HFFc6 (cell line): ENCODE measurements around the gene PABPC3. TPM values are rescaled to one million over a fixed set of nuclear protein-coding genes. Genes with fewer than 3 reads are reported as not detected.

Experiments used
- DNase-seq: peaks from one replicate; pipeline ENCODE4 v3.0.0-alpha.2; 2018
- H3K27ac Mint-ChIP-seq: 2 replicates; pipeline ENCODE4 v1.8.0; 2020; ENCODE audit warnings: mild to moderate bottlenecking, mixed read lengths
- H3K27me3 Mint-ChIP-seq: 2 replicates; pipeline ENCODE4 v1.8.0; 2021; ENCODE audit warnings: mild to moderate bottlenecking, moderate library complexity, mixed read lengths; ENCODE audit not compliant: insufficient read depth
- H3K36me3 Mint-ChIP-seq: 2 replicates; pipeline ENCODE4 v1.8.0; 2021; ENCODE audit warnings: low read depth, mixed read lengths
- H3K4me1 Mint-ChIP-seq: 2 replicates; pipeline ENCODE4 v1.8.0; 2020; ENCODE audit warnings: low read depth, mixed read lengths
- H3K4me3 Mint-ChIP-seq: 2 replicates; pipeline ENCODE4 v1.8.0; 2020; ENCODE audit warnings: mild to moderate bottlenecking, moderate library complexity, mixed read lengths
- H3K9me3 Mint-ChIP-seq: 2 replicates; pipeline ENCODE4 v1.8.0; 2020; ENCODE audit warnings: mild to moderate bottlenecking, mixed read lengths
- total RNA-seq, 6 experiments: library from RNA; stranded (reverse); fragmentation: NEBNext Ultra II Directional; extraction: Animal tissue kit (Norgen Biotek cat#: 25700); gene quantifications; 2 replicates in 1 of 6; 3 replicates in 5 of 6; pipeline ENCODE4 v1.2.3, GENCODE V29; 2021
- TF ChIP-seq, protein P1 (sequence below): fragments of 200-600 bp; sonication (generic); IDR thresholded peaks from 2 replicates; pipeline ENCODE4 v1.5.0; 2021; ENCODE audit warnings: antibody characterized with exemption, mild to moderate bottlenecking

PABPC3 gene
- total RNA-seq, 6 experiments from 2014 or later = 0.14 to 0.38 (median 0.32) TPM

DNA sequence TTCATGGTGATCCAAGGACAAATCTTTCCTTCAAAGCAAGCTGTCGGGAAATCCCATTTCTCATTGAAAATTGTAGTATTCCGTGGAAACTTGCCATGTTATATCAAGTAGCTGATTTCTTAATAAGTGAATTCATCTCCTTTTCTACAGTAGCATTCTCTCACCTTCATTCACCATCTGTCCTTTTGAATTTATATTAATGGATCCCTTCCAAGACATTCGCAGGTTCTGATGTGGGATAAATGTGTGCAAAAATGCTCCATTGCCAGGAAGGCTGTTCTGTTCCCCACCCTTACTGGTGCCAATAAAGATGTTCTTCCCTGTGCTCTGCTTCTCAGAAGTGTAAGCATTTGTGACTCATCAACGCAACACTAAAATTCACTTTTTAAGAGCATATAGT is 40.0 kb downstream of the PABPC3 start:
- Mint-ChIP-seq H3K4me3 (no peak overlapping the region), H3K9me3 (no peaks in the 10 kb centered on the region), H3K27ac (no peak overlapping the region), H3K27me3 (peaks cover 21% of the 10 kb centered on the region), H3K4me1 (no peaks in the 10 kb centered on the region), H3K36me3 (no peaks in the 10 kb centered on the region)
- no peak for DNase-seq
- TF ChIP-seq, protein P1, sequence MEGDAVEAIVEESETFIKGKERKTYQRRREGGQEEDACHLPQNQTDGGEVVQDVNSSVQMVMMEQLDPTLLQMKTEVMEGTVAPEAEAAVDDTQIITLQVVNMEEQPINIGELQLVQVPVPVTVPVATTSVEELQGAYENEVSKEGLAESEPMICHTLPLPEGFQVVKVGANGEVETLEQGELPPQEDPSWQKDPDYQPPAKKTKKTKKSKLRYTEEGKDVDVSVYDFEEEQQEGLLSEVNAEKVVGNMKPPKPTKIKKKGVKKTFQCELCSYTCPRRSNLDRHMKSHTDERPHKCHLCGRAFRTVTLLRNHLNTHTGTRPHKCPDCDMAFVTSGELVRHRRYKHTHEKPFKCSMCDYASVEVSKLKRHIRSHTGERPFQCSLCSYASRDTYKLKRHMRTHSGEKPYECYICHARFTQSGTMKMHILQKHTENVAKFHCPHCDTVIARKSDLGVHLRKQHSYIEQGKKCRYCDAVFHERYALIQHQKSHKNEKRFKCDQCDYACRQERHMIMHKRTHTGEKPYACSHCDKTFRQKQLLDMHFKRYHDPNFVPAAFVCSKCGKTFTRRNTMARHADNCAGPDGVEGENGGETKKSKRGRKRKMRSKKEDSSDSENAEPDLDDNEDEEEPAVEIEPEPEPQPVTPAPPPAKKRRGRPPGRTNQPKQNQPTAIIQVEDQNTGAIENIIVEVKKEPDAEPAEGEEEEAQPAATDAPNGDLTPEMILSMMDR = no peak

DNA sequence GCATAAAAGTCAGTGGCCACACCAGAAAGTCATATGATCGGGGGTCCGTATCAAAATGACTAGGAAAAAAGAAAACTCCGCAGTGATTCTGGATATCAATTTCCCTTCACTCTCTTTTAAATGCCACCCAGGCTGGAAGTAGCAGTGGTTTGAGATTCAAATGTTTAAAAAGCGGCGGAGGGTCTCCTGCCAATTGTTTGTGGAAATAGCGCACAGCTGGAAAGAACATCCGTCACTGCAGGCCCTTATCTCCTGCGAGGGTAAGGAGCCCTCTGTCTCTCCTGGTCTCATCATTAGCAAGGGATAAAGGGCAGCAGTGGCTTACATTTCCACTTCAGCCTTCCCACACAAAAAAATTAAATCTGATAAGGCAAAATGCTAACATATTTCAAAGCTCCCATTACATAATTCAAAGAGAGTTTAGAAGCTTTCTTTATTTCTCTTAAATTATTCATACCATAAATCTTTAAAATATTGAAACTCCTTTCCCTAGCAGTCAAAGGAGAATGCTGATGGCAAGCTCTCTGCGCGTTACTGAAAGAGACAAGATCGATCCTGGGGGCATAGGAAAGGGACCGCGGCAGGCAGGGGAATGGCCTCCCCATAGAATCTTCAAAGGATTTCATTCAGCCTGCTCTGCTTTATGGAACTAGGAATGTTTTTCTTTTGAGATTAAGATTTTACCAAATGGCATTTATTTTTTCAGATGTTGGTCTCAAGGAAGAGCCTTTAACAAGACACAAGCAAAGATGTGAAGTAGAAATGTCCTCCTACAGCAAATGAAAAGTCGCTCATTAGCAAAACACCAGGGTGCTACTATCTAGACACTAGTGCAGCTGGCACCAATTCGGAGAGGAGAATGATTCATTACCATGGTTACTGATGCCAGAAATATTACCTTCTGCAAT is 41.2 kb downstream of the PABPC3 start:
- H3K9me3 Mint-ChIP-seq = no peaks in the 10 kb centered on the region; the same call in 1 of the 2 replicates
- peaks cover 20% of the 10 kb centered on the region for H3K27me3 Mint-ChIP-seq
- no peak overlapping the region for H3K27ac Mint-ChIP-seq
- H3K4me3 Mint-ChIP-seq = no peak overlapping the region
- no peaks in the 10 kb centered on the region for H3K36me3 Mint-ChIP-seq
- TF ChIP-seq, protein P1 = no peak
- DNase-seq = no peak
- no peaks in the 10 kb centered on the region for H3K4me1 Mint-ChIP-seq

DNA sequence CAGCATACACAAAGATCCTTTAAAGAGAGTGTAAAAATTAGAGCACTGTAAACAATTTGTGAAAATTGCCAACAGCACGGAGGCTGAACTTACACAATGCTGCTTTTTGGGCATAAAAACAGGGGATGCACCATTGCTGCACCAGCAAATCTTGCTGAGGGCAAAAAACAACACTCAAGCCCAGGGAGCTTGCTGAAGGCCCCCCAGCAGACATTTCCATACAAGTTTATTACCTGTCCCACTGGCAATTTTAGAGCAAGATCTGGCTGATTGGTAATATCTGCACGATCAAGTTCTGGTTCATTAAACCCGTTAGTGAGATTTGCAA is 41.8 kb downstream of the PABPC3 start:
- H3K9me3 Mint-ChIP-seq = no peaks in the 10 kb centered on the region; the same call in 1 of the 2 replicates
- no peak overlapping the region for H3K4me3 Mint-ChIP-seq
- no peak overlapping the region for H3K27ac Mint-ChIP-seq
- TF ChIP-seq, protein P1 = no peak
- peaks cover 17% of the 10 kb centered on the region for H3K27me3 Mint-ChIP-seq
- no peaks in the 10 kb centered on the region for H3K36me3 Mint-ChIP-seq
- H3K4me1 Mint-ChIP-seq = no peaks in the 10 kb centered on the region
- no peak for DNase-seq

DNA sequence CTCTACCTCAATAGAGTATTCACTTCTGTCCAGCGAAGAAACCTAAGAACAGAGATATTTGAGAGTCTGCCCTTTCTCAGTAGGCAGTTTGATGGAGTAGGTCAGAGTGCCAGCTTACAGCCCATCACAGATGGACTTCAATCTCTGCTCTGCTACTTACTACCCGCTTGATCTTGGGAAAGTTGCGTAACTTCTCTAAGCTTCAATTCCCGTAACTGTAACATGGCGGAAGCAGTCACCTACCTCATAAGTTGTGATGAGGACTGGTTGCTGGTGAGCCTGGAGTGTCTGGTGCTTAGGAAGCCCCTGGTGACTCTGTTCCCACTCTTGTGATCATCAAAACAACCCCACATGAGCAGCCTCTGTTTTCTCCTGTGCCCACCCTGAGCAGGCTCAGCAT is 45.1 kb downstream of the PABPC3 start:
- Mint-ChIP-seq H3K4me1 (no peaks in the 10 kb centered on the region), H3K4me3 (no peak overlapping the region), H3K9me3 (no peaks in the 10 kb centered on the region; the same call in 1 of the 2 replicates), H3K36me3 (no peaks in the 10 kb centered on the region), H3K27ac (no peak overlapping the region), H3K27me3 (peaks cover 17% of the 10 kb centered on the region)
- TF ChIP-seq, protein P1 = no peak
- no peak for DNase-seq

DNA sequence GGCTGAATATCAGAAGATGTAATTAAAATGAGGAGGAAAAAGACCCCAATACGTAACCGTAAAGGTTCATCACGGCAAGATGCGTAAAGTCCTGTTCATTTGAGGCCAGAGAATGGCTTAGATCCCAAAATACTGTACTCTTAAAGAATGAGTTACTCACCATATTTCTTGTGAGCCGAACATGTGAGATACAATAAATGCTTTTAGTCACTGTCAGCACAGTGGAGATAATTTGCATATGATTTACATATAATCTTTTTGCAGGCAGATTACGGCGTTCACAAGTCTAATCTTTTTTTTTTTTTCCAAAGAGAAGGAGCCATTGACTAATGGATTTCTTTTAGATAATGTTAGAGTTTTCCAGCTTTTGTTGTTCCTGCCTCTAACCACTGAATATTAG is 47.8 kb downstream of the PABPC3 start:
- Mint-ChIP-seq H3K9me3 (no peaks in the 10 kb centered on the region; the same call in 1 of the 2 replicates), H3K27ac (no peak overlapping the region), H3K4me1 (no peaks in the 10 kb centered on the region), H3K4me3 (no peak overlapping the region), H3K27me3 (peaks cover 4% of the 10 kb centered on the region; the same call in 1 of the 2 replicates), H3K36me3 (no peaks in the 10 kb centered on the region)
- DNase-seq = no peak
- TF ChIP-seq, protein P1 = no peak
